Lower lobe of right lung (tissue), 2 donors: ENCODE measurements around the gene ASB1. TPM values are rescaled to one million over a fixed set of nuclear protein-coding genes. Genes with fewer than 3 reads are reported as not detected.

Experiments
- ATAC-seq, 2 donors: fragments of 200-7000 bp; cut with Tn5 transposase; one replicate each; pipeline ENCODE4 v1.9.1; 2020 to 2022; ENCODE audit warnings: mild to moderate bottlenecking in 2 of 2, moderate library complexity in 2 of 2
- DNase-seq: peaks from one replicate; pipeline ENCODE4 v3.0.0-alpha.2; 2020
- H3K27ac ChIP-seq: fragments of 200-600 bp; one replicate; pipeline ENCODE4 v1.8.0; 2022
- H3K27me3 ChIP-seq: fragments of 200-600 bp; one replicate; pipeline ENCODE4 v1.8.0; 2022; ENCODE audit warnings: low read depth
- H3K36me3 ChIP-seq: fragments of 200-600 bp; one replicate; pipeline ENCODE4 v1.8.0; 2022; ENCODE audit warnings: mild to moderate bottlenecking
- H3K4me1 ChIP-seq: fragments of 200-600 bp; one replicate; pipeline ENCODE4 v1.8.0; 2022
- H3K4me3 ChIP-seq: fragments of 200-600 bp; one replicate; pipeline ENCODE4 v1.8.0; 2022; ENCODE audit warnings: mild to moderate bottlenecking
- H3K9me3 ChIP-seq: fragments of 200-600 bp; one replicate; pipeline ENCODE4 v1.8.0; 2022
- CTCF ChIP-seq: fragments of 200-600 bp; IDR thresholded peaks from one replicate; pipeline ENCODE4 v1.8.0; 2022; ENCODE audit warnings: antibody characterized with exemption, mild to moderate bottlenecking
- intact Hi-C: fragments of 100-400 bp; cut with DNase I; formaldehyde crosslinking; loops from one replicate; pipeline ENCODE4 v1.11.0; 2022
- total RNA-seq: library from RNA; stranded (reverse); fragmentation: NEBNext Ultra II Directional; extraction: Animal tissue kit (Norgen Biotek cat#: 25700); gene quantifications from one replicate; pipeline ENCODE4 v1.2.1, GENCODE V29; 2021
- donor health status: DM: no; HTN: yes; CAD: no; lungs with severe emphysema.

The ASB1 gene
- total RNA-seq, 1 donor from 2014 or later: 20.7 TPM

- Histone ChIP-seq H3K27me3 (no peaks in the 10 kb centered on the region), H3K4me3 (no peak overlapping the region), H3K36me3 (no peaks in the 10 kb centered on the region), H3K4me1 (no peaks in the 10 kb centered on the region), H3K27ac (no peak overlapping the region), H3K9me3 (no peaks in the 10 kb centered on the region)
- DNase-seq (no peak), ATAC-seq (no peak)
- intact Hi-C loops: no loop called here
- no peak for TF ChIP-seq CTCF
These were observed 62.7 kb downstream of the ASB1 start for GRCh38 chr2:238489431-238489830.

DNA sequence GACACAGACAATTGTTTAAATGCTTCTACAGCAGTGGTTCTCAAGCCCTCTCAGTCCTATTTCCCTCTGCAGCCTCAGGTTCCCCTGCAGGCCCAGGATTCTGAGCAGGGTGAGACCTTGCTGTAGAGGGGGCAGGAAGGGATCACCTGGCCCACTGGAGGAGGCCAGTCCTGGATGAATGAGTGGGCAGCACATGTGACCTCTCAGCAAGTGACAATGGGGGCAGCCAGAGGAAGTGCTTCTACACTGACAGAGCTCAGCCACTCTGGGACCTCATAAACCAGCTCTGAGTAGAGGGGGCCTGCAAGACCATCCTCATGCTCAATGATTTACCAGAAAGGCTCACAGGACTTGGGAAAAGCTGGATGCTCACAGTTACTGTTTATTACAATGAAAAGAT, 63.2 kb downstream of the ASB1 start:
- TF ChIP-seq CTCF: no peak
- intact Hi-C loops: no loop called here
- no peaks in the 10 kb centered on the region for H3K9me3 ChIP-seq
- no peaks in the 10 kb centered on the region for H3K27me3 ChIP-seq
- ATAC-seq: no peak
- no peaks in the 10 kb centered on the region for H3K4me1 ChIP-seq
- no peaks in the 10 kb centered on the region for H3K36me3 ChIP-seq
- DNase-seq: no peak
- H3K4me3 ChIP-seq: no peak overlapping the region
- H3K27ac ChIP-seq: no peak overlapping the region

- H3K36me3 ChIP-seq: no peaks in the 10 kb centered on the region
- no peaks in the 10 kb centered on the region for H3K27me3 ChIP-seq
- DNase-seq (no peak), ATAC-seq (no peak)
- intact Hi-C loops: no loop called here
- no peaks in the 10 kb centered on the region for H3K4me1 ChIP-seq
- H3K9me3 ChIP-seq: no peaks in the 10 kb centered on the region
- H3K4me3 ChIP-seq: no peak overlapping the region
- TF ChIP-seq CTCF: no peak
- no peak overlapping the region for H3K27ac ChIP-seq
These were observed 66.1 kb downstream of the ASB1 start for GRCh38 chr2:238492840-238493239.

DNA sequence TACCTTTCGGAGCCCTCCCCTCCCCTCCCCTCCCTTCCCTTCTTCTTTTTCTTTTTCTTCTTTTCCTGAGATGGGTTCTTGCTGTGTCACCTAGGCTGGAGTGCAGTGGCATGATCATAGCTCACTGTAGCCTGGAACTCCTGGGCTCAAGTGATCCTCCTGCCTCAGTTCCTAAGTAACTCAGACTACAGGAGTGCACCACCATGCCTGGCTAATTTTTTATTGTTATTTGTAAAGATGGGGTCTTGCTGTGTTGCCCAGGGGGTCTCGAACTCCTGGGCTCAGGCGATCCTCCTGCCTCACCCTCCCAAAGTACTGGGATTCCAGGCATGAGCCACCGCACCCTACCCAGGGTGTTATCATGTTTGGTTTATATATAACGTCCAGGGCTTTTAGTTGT, 66.7 kb downstream of the ASB1 start:
- Histone ChIP-seq H3K4me3 (no peak overlapping the region), H3K9me3 (no peaks in the 10 kb centered on the region), H3K36me3 (no peaks in the 10 kb centered on the region), H3K27ac (no peak overlapping the region), H3K4me1 (no peaks in the 10 kb centered on the region), H3K27me3 (no peaks in the 10 kb centered on the region)
- ATAC-seq (no peak), DNase-seq (no peak)
- TF ChIP-seq CTCF: no peak
- intact Hi-C loops: no loop called here

- DNase-seq (no peak), ATAC-seq (no peak)
- no peak for TF ChIP-seq CTCF
These were observed 67.3 kb downstream of the ASB1 start for GRCh38 chr2:238493880-238494572.

GRCh38 chr2:238494573-238494961, 67.8 kb downstream of the ASB1 start:
- DNase-seq: no peak
- no peak overlapping the region for H3K27ac ChIP-seq
- no peaks in the 10 kb centered on the region for H3K4me1 ChIP-seq
- H3K27me3 ChIP-seq: no peaks in the 10 kb centered on the region
- no peak for ATAC-seq
- no peak for TF ChIP-seq CTCF
- H3K9me3 ChIP-seq: no peaks in the 10 kb centered on the region
- H3K4me3 ChIP-seq: no peak overlapping the region
- no peaks in the 10 kb centered on the region for H3K36me3 ChIP-seq
- intact Hi-C loops: no loop called here

More at GRCh38 chr2:238493880-238494572, 67.3 kb downstream of the ASB1 start:
- intact Hi-C loops: no loop called here
- H3K4me1 ChIP-seq: no peaks in the 10 kb centered on the region
- no peak overlapping the region for H3K4me3 ChIP-seq
- no peaks in the 10 kb centered on the region for H3K36me3 ChIP-seq
- H3K9me3 ChIP-seq: no peaks in the 10 kb centered on the region
- H3K27ac ChIP-seq: no peak overlapping the region
- no peaks in the 10 kb centered on the region for H3K27me3 ChIP-seq
